ENCODE measurements around the gene ZYG11A. TPM values are rescaled to one million over a fixed set of nuclear protein-coding genes. Genes with fewer than 3 reads are reported as not detected.

Gene ZYG11A
- total and polyA plus RNA-seq, 8 donors = 0.09 to 0.27 (median 0.14) TPM; not detected in 1

- Histone ChIP-seq H3K4me3 (no peak overlapping the region), H3K9me3 (no peaks in the 10 kb centered on the region), H3K4me1 (no peaks in the 10 kb centered on the region), H3K36me3 (peaks cover 0 to 5% of the 10 kb centered on the region in 2 donors), H3K27me3 (no peaks in the 10 kb centered on the region), H3K27ac (no peak overlapping the region)
- no peak for TF ChIP-seq CTCF (IDR thresholded peaks at IDR 0.05)
- DNase-seq (no peak), ATAC-seq (no peak)
- intact Hi-C loops (cut with DNase I) = no loop called here
Measured at GRCh38 chr1:52907068-52907811, 64.7 kb downstream of the ZYG11A start.

GRCh38 chr1:52907812-52908153 is 65.2 kb downstream of the ZYG11A start:
- no peaks in the 10 kb centered on the region for H3K27me3 ChIP-seq
- DNase-seq (no peak), ATAC-seq (no peak)
- no peaks in the 10 kb centered on the region for H3K4me1 ChIP-seq
- H3K27ac ChIP-seq = no peak overlapping the region
- H3K4me3 ChIP-seq = no peak overlapping the region
- intact Hi-C loops (cut with DNase I) = no loop called here
- no peaks in the 10 kb centered on the region for H3K9me3 ChIP-seq
- H3K36me3 ChIP-seq = peaks cover 0 to 5% of the 10 kb centered on the region in 2 donors
- TF ChIP-seq CTCF (IDR thresholded peaks at IDR 0.05) = no peak

- no peak overlapping the region for H3K27ac ChIP-seq
- peaks cover 0 to 5% of the 10 kb centered on the region in 2 donors for H3K36me3 ChIP-seq
- no peak for TF ChIP-seq CTCF (IDR thresholded peaks at IDR 0.05)
- no peaks in the 10 kb centered on the region for H3K27me3 ChIP-seq
- ATAC-seq = no peak
- no peak overlapping the region for H3K4me3 ChIP-seq
- no peaks in the 10 kb centered on the region for H3K9me3 ChIP-seq
- no peak for DNase-seq
- H3K4me1 ChIP-seq = no peaks in the 10 kb centered on the region
- intact Hi-C loops (cut with DNase I) = no loop called here
Measured at GRCh38 chr1:52911541-52911940, 69.0 kb downstream of the ZYG11A start.

- no peaks in the 10 kb centered on the region for H3K4me1 ChIP-seq
- no peaks in the 10 kb centered on the region for H3K9me3 ChIP-seq
- intact Hi-C loops (cut with DNase I) = no loop called here
- H3K4me3 ChIP-seq = no peak overlapping the region
- H3K36me3 ChIP-seq = peaks cover 0 to 5% of the 10 kb centered on the region in 2 donors
- no peaks in the 10 kb centered on the region for H3K27me3 ChIP-seq
- H3K27ac ChIP-seq = no peak overlapping the region
- no peak for TF ChIP-seq CTCF (IDR thresholded peaks at IDR 0.05)
- DNase-seq = no peak
- no peak for ATAC-seq
Measured at GRCh38 chr1:52913014-52913413, 70.5 kb downstream of the ZYG11A start.

GRCh38 chr1:52913537-52913936 is 71.0 kb downstream of the ZYG11A start:
- Histone ChIP-seq H3K27me3 (no peaks in the 10 kb centered on the region), H3K4me1 (no peaks in the 10 kb centered on the region), H3K9me3 (no peaks in the 10 kb centered on the region), H3K27ac (no peak overlapping the region), H3K36me3 (peaks cover 0 to 5% of the 10 kb centered on the region in 2 donors), H3K4me3 (no peak overlapping the region)
- intact Hi-C loops (cut with DNase I) = no loop called here
- no peak for ATAC-seq
- no peak for DNase-seq
- TF ChIP-seq CTCF (IDR thresholded peaks at IDR 0.05) = no peak

Measured in left lung (tissue), 10 donors.